Smooth muscle cell (in vitro differentiated cells): ENCODE results near the gene HMOX1. TPM values are rescaled to one million over a fixed set of nuclear protein-coding genes. Genes with fewer than 3 reads are reported as not detected.

Experiments used
- DNase-seq: peaks from one replicate; lab custom pipeline; 2025; ENCODE audit not compliant: unreplicated experiment; lab: John Stamatoyannopoulos, UW
- H2AFZ ChIP-seq: fragments of 200-600 bp; sonication (generic); 2 replicates; pipeline ENCODE4 v1.6.0; 2016; ENCODE audit warnings: antibody characterized with exemption, low read depth, mild to moderate bottlenecking
- H3F3A ChIP-seq: fragments of 200-600 bp; sonication (generic); 2 replicates; pipeline ENCODE4 v1.6.0; 2017; ENCODE audit warnings: antibody characterized with exemption, low read depth
- H3K27ac ChIP-seq: fragments of 200-600 bp; sonication (generic); 2 replicates; pipeline ENCODE4 v1.5.1; 2016; ENCODE audit warnings: low read depth, mild to moderate bottlenecking
- H3K27me3 ChIP-seq: fragments of 200-600 bp; sonication (generic); 2 replicates; pipeline ENCODE4 v1.6.1; 2016; ENCODE audit warnings: low read depth, mild to moderate bottlenecking
- H3K36me3 ChIP-seq: fragments of 200-600 bp; sonication (generic); 2 replicates; pipeline ENCODE4 v1.5.1; 2016; ENCODE audit warnings: low read depth
- H3K4me1 ChIP-seq: fragments of 200-600 bp; sonication (generic); 2 replicates; pipeline ENCODE4 v1.5.1; 2016; ENCODE audit warnings: low read depth
- H3K4me2 ChIP-seq: fragments of 200-600 bp; sonication (generic); 2 replicates; pipeline ENCODE4 v1.6.0; 2016; ENCODE audit warnings: mild to moderate bottlenecking
- H3K4me3 ChIP-seq: fragments of 200-600 bp; sonication (generic); 2 replicates; pipeline ENCODE4 v1.5.1; 2016; ENCODE audit warnings: mild to moderate bottlenecking
- H3K79me2 ChIP-seq: fragments of 200-600 bp; sonication (generic); 2 replicates; pipeline ENCODE4 v1.6.0; 2016; ENCODE audit warnings: low read depth, mild to moderate bottlenecking
- H3K9ac ChIP-seq: fragments of 200-600 bp; sonication (generic); 2 replicates; pipeline ENCODE4 v1.6.0; 2016; ENCODE audit warnings: low read depth
- H3K9me3 ChIP-seq: fragments of 200-600 bp; sonication (generic); replicated peaks from 2 replicates; pipeline ENCODE4 v1.5.1; 2016; ENCODE audit warnings: low read depth
- H4K20me1 ChIP-seq: fragments of 200-600 bp; sonication (generic); 2 replicates; pipeline ENCODE4 v1.6.0; 2016; ENCODE audit warnings: low read depth
- CTCF ChIP-seq: fragments of 200-600 bp; sonication (generic); IDR thresholded peaks from 2 replicates; pipeline ENCODE4 v1.5.1; 2017; ENCODE audit warnings: borderline replicate concordance, mild to moderate bottlenecking, antibody characterized with exemption; ENCODE audit not compliant: insufficient read depth, poor library complexity, severe bottlenecking
- WGBS: methylation state at CpG from one replicate; pipeline ENCODE4 v1.1.7; 2016; ENCODE audit warnings: low lambda C conversion rate; 5-methylcytosine and 5-hydroxymethylcytosine counted together
- polyA plus RNA-seq: library from polyadenylated mRNA; unstranded; fragments of >200 nt; fragmentation: Nextera tagmentation; extraction: Ambion mirVana; gene quantifications from 2 replicates; pipeline ENCODE4 v1.2.1, GENCODE V29; 2016
- total RNA-seq: library from RNA; depleted of rRNA; stranded (reverse); fragments of >200 nt; gene quantifications from 2 replicates; pipeline ENCODE4 v1.2.3, GENCODE V29; 2014

Gene HMOX1
- total and polyA plus RNA-seq, 2 experiments from 2014 or later: 7.7 to 13.7 TPM

DNA sequence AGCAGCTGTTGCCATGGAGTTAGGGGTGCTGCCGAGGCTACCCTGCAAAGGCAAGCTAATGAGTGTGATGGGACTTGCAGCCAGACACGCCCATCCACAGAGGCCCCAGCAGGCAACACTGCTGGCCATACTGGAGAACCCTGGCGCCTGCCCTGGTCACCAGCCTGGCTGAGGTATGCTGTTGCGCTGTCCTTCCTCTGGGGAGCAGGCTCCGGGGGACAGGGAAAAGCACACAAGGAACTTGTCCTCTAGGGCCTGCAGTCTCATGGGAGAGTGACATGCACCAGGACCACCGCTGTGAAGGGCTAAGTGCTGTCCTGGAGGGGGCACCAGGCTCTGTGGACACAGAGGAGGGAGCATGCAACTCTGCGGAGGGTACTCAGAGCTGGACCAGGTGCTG is 45.4 kb upstream of the HMOX1 start:
- H3K36me3 ChIP-seq: peaks cover 14% of the 10 kb centered on the region
- 97% methylated on average over 7 of the region's 7 CpGs for whole genome bisulfite sequencing
- no peak for TF ChIP-seq CTCF
- no peaks in the 10 kb centered on the region for H3K27me3 ChIP-seq
- H3K4me2 ChIP-seq: no peak overlapping the region
- no peaks in the 10 kb centered on the region for H3K4me1 ChIP-seq
- H3K9ac ChIP-seq: no peak overlapping the region
- no peak overlapping the region for H3K27ac ChIP-seq
- H3K79me2 ChIP-seq: no peaks in the 10 kb centered on the region
- no peaks in the 10 kb centered on the region for H3K9me3 ChIP-seq
- no peak overlapping the region for H2AFZ ChIP-seq
- H3F3A ChIP-seq: peaks cover under 1% of the 10 kb centered on the region
- no peak overlapping the region for H3K4me3 ChIP-seq
- H4K20me1 ChIP-seq: no peaks in the 10 kb centered on the region
- DNase-seq: no peak

DNA sequence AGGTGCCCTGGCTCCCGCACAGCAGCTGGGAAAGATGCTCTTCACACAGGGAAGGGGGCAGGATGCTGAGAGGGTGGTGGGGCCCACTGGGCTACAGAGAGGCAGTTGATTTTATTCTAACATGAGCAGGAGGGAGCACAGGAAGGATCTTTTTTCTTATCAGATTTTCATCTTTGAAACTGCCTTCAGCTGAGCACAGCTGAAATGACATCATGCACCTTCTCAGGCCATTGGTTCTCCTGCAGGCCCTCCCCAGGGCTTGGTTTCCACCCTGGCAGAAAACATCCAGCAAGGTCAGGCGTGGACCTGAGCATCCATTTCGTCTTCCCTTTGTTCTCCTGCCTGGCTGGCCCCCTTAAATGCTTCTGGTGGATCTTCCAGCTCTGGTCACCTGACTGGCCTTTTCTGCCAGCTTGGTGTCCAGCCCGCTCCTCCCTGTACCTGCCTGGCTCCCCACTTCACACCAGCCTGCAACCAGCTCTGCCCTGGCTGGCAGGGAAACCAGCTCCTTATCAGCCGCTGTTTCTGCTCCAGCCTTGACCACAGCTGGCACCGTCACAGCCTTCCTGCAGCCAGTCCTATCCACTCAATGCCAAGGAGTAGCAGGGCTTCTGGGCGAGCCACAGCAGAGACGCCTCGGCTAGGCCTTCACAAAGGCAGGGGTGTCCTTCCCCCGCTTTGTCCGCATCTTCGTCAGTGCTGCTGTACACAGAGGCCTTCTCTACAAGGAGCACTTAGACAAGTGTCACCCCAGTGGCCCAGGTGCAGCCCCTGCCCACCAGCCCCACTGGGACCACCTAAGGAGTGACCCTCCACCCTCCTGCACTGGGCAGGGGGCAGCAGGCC is 44.7 kb upstream of the HMOX1 start:
- Histone ChIP-seq H2AFZ (no peak overlapping the region), H3K27me3 (no peaks in the 10 kb centered on the region), H3K79me2 (no peaks in the 10 kb centered on the region), H3F3A (peaks cover 3% of the 10 kb centered on the region), H3K4me3 (no peak overlapping the region), H3K4me1 (no peaks in the 10 kb centered on the region), H3K4me2 (no peak overlapping the region), H3K9ac (no peak overlapping the region), H3K9me3 (no peaks in the 10 kb centered on the region), H3K27ac (no peak overlapping the region), H3K36me3 (peaks cover 14% of the 10 kb centered on the region), H4K20me1 (no peaks in the 10 kb centered on the region)
- WGBS: 93% methylated on average over 12 of the region's 12 CpGs
- no peak for DNase-seq
- TF ChIP-seq CTCF: no peak

DNA sequence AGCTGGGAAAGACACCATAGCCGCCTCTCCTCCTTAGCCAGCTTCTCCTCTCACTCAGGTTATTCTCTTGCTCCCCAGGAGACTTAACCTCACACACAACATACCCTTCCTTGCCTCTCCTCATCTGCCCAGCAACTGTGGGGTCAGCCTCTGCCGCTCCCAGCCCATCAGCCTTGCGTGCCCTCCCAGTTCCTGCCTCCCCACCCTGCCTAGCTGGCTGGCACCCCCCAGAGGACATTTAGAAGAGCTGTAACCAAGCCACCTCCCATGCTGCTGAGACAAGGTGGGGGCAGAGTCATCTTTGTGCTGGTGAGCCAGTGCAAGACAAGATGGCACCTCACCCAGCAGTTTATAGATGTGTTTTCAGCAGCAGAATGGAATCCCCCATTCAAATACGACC is 43.0 kb upstream of the HMOX1 start:
- no peak overlapping the region for H3K9ac ChIP-seq
- no peaks in the 10 kb centered on the region for H3K79me2 ChIP-seq
- H3K27me3 ChIP-seq: no peaks in the 10 kb centered on the region
- H3F3A ChIP-seq: peaks cover 3% of the 10 kb centered on the region
- H3K4me3 ChIP-seq: no peak overlapping the region
- no peaks in the 10 kb centered on the region for H4K20me1 ChIP-seq
- no peak overlapping the region for H3K27ac ChIP-seq
- no peaks in the 10 kb centered on the region for H3K9me3 ChIP-seq
- no peak for TF ChIP-seq CTCF
- peaks cover 10% of the 10 kb centered on the region for H3K36me3 ChIP-seq
- WGBS: 93% methylated on average over 4 of the region's 4 CpGs
- no peak for DNase-seq
- H3K4me1 ChIP-seq: no peaks in the 10 kb centered on the region
- no peak overlapping the region for H2AFZ ChIP-seq
- H3K4me2 ChIP-seq: no peak overlapping the region
